ENCODE measurements around the gene SETD1A. TPM values are rescaled to one million over a fixed set of nuclear protein-coding genes. Genes with fewer than 3 reads are reported as not detected.

The SETD1A gene
- total and polyA plus RNA-seq, 8 donors, result 4.4 to 22.2 (median 8.7) TPM

DNA sequence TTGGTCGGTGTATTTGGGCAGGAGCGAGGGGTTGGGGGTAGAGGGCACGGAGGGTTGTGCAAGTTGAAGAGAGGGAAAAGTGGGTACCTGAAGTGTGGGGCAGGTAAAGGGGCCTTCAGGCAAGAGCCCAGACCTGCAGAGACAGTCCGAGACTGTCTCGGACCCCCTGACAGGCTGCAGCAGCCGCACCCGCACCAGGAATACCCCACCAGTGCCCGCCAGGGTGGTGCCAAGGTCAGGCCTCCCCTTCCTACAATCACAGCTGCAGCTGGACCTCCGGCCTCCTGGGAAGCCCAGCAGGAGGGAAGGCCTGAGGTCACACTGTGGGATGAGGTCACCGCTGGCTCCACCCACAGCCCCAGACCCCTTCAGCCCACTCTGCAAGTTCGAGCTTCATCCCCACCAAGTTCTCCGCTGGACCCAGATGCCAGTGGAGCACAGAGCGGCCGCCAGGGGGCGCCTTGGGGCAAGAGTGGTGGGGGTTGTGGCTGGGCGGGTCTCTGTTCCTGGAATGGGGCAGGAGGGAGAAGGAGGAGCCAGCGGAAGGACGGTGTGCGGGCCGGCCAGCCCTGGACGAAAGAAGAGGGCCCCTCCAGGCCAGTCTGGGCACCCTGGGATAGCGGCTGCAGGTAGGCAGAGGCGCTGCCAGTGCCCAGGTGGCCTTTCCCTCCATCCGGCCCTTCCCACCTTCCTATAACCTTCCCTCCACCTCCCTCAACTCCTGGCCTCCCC, 27.3 kb downstream of the SETD1A start, which contains the start of gene HSD3B7:
Gene HSD3B7, plus strand, starts transcription at position 539 of the 732 bp plus-strand sequence. CDS start 452 bp downstream, outside the sequence.
- peak; percentile 91 to 94 for DNase-seq
- WGBS, 5 donors, result 25 to 30% (median 26%) methylated on average over 20 to 24 of the region's 24 CpGs
- Histone ChIP-seq H3K36me3 (peaks cover 34 to 68% (median 61%) of the 10 kb centered on the region in 4 donors), H3K27me3 (no peaks in the 10 kb centered on the region), H3K4me1 (peaks cover 10 to 16% (median 13%) of the 10 kb centered on the region in 4 donors), H3K27ac (peak within 1 kb of the TSS; percentile 62 to 80 (median 78)), H3K9me3 (no peaks in the 10 kb centered on the region), H3K4me3 (peak within 1 kb of the TSS; percentile 47 to 52 (median 48))
- TF ChIP-seq, protein P1, sequence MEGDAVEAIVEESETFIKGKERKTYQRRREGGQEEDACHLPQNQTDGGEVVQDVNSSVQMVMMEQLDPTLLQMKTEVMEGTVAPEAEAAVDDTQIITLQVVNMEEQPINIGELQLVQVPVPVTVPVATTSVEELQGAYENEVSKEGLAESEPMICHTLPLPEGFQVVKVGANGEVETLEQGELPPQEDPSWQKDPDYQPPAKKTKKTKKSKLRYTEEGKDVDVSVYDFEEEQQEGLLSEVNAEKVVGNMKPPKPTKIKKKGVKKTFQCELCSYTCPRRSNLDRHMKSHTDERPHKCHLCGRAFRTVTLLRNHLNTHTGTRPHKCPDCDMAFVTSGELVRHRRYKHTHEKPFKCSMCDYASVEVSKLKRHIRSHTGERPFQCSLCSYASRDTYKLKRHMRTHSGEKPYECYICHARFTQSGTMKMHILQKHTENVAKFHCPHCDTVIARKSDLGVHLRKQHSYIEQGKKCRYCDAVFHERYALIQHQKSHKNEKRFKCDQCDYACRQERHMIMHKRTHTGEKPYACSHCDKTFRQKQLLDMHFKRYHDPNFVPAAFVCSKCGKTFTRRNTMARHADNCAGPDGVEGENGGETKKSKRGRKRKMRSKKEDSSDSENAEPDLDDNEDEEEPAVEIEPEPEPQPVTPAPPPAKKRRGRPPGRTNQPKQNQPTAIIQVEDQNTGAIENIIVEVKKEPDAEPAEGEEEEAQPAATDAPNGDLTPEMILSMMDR (IDR thresholded peaks at IDR 0.05), result peak in 5 of 7 experiments; percentile 87 to 96 (median 94)
- TF ChIP-seq POLR2A (IDR thresholded peaks at IDR 0.05) (no peak), POLR2AphosphoS5 (IDR thresholded peaks at IDR 0.05) (peak in 1 of 3 donors; percentile 63)
- intact Hi-C loops (cut with DNase I; ENCODE audit: low total_unique reads), result loop anchor here (5.0 kb wide), 1 partner anchor 457 kb away; the partner anchor contains the start of gene ZNF843

DNA sequence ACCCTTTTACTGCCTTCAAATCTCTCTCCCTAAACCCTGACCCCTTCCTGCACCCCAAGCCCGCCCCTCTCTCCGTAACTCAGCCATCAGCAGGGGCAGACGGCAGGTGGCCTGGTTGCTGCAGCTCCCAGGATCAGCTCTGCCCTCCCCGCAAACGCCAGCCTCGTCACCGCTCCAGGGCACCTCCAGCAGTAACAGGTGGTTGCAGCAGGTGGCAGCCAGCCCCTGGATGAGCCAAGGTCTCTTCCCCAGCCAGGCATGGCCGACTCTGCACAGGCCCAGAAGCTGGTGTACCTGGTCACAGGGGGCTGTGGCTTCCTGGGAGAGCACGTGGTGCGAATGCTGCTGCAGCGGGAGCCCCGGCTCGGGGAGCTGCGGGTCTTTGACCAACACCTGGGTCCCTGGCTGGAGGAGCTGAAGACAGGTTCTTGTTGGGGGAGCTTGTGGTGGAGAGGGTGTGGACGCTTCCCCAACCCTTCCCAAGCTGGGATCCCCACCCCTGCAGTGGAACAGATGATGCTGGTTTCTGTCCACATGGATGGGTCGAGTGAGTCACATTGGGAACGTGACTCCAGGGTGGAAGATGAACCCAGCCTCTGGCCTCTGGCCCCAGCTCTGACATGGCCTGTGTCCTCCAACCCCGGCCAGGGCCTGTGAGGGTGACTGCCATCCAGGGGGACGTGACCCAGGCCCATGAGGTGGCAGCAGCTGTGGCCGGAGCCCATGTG, 28.0 kb downstream of the SETD1A start:
- peak; percentile 81 to 91 for DNase-seq
- Histone ChIP-seq H3K27me3 (no peaks in the 10 kb centered on the region), H3K9me3 (no peaks in the 10 kb centered on the region), H3K4me3 (peak overlapping the region; percentile 47 to 52 (median 48)), H3K27ac (peak overlapping the region; percentile 62 to 80 (median 78)), H3K4me1 (peaks cover 10 to 16% (median 13%) of the 10 kb centered on the region in 4 donors), H3K36me3 (peaks cover 27 to 61% (median 54%) of the 10 kb centered on the region in 4 donors)
- WGBS, 5 donors, result 37 to 55% (median 41%) methylated on average over 10 to 20 of the region's 20 CpGs
- intact Hi-C loops (cut with DNase I; ENCODE audit: low total_unique reads), result no loop called here
- TF ChIP-seq POLR2A (IDR thresholded peaks at IDR 0.05), result no peak
- TF ChIP-seq, protein P1 (IDR thresholded peaks at IDR 0.05), result peak in 1 of 7 experiments; percentile 32

DNA sequence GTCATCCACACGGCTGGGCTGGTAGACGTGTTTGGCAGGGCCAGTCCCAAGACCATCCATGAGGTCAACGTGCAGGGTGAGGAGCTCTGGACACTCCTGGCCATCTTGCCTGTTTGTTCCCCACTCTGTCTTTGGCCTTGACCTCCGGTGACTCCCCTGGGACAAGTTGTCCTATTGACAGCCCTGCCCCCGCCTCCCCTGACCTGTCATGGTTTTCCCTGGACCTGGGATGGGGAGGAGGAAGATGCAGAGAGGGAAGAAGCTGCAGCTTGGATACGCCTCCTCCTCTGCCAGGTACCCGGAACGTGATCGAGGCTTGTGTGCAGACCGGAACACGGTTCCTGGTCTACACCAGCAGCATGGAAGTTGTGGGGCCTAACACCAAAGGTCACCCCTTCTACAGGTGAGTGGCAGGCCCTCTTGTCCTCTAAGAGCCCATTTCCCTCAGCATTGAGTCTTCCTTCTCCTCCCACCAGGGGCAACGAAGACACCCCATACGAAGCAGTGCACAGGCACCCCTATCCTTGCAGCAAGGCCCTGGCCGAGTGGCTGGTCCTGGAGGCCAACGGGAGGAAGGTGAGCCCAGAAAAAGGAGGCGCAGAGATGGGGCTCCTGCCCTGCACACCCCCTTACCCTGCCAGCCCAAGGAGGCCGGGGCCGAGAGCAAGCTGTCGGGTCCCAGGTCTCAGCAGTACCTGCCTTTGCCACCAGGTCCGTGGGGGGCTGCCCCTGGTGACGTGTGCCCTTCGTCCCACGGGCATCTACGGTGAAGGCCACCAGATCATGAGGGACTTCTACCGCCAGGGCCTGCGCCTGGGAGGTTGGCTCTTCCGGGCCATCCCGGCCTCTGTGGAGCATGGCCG, 28.8 kb downstream of the SETD1A start:
- whole genome bisulfite sequencing, 5 donors, result 92 to 95% (median 93%) methylated on average over 18 to 29 of the region's 29 CpGs
- Histone ChIP-seq H3K4me1 (peaks cover 10 to 16% (median 13%) of the 10 kb centered on the region in 4 donors), H3K27me3 (no peaks in the 10 kb centered on the region), H3K4me3 (peak overlapping the region in 1 of 4 donors; percentile 52), H3K9me3 (no peaks in the 10 kb centered on the region), H3K27ac (peak overlapping the region in 2 of 5 donors; percentile 69 to 78), H3K36me3 (peaks cover 19 to 53% (median 46%) of the 10 kb centered on the region in 4 donors)
- DNase-seq, result no peak
- TF ChIP-seq, protein P1 (IDR thresholded peaks at IDR 0.05), result no peak
- TF ChIP-seq POLR2A (IDR thresholded peaks at IDR 0.05) (no peak), EP300 (IDR thresholded peaks at IDR 0.05) (no peak), POLR2AphosphoS5 (IDR thresholded peaks at IDR 0.05) (no peak)
- intact Hi-C loops (cut with DNase I; ENCODE audit: low total_unique reads), result no loop called here
